ENCODE results near the gene ZKSCAN5.
"Not testable (repeated sequence)": the region's sequence is repeated elsewhere in the genome, so short reads cannot be mapped to it uniquely, and the experiment has no call there.

ZKSCAN5 gene

DNA sequence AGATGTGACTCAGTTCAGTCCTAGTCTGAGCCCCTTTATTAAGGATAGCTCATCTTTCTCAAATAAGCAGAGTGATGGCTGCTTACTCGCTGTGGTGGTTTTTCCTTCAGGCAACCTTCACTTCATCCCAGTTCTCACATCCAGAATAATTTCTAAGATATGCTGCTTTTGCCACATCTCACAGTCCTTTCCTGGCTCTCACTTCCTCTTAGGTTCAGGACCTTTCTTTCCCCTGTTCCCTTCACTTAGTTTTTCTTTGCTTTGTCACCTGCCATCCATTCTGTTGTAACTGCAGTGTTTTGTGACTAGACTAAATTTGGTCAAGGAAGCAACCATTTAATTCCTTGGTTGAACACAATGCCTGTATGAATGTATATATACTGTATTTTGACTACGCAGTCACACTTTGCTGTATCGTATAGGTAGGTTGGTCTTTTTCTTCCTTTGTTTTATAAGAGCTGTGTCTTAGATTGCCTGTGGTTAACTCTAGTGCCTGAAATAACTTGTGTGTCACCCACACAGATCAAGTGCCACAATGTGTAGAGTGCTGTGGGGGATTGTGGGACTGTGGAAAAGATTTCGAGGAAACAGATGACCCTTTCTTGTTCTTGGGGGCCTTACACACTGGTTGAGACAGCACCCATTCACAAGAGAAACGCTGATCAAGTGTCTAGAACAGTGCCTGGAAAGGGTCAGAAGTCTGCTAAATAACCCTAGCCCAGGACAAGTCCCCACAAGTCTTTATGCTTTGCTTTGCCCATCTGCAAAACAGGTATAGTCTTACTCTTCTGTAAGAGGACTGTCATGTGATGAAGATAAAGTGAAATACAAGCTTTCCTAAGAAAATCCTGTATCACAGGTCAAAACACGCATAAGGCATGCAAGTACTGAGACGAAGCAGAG, 56.6 kb downstream of the ZKSCAN5 start:
- DNase-seq (ENCODE audit: low read depth) = no peak
- H3K4me3 ChIP-seq (ENCODE audit: low read depth, low read length) = no peak overlapping the region
- TF ChIP-seq CTCF (IDR thresholded peaks at IDR 0.05; ENCODE audit: low read depth, low read length, missing control alignments) = no peak

- no peak overlapping the region for H3K4me3 ChIP-seq (ENCODE audit: low read depth, low read length)
- TF ChIP-seq CTCF (IDR thresholded peaks at IDR 0.05; ENCODE audit: low read depth, low read length, missing control alignments) = no peak
- no peak for DNase-seq (ENCODE audit: low read depth)
Measured at GRCh38 chr7:99561737-99562051, 57.2 kb downstream of the ZKSCAN5 start.

DNA sequence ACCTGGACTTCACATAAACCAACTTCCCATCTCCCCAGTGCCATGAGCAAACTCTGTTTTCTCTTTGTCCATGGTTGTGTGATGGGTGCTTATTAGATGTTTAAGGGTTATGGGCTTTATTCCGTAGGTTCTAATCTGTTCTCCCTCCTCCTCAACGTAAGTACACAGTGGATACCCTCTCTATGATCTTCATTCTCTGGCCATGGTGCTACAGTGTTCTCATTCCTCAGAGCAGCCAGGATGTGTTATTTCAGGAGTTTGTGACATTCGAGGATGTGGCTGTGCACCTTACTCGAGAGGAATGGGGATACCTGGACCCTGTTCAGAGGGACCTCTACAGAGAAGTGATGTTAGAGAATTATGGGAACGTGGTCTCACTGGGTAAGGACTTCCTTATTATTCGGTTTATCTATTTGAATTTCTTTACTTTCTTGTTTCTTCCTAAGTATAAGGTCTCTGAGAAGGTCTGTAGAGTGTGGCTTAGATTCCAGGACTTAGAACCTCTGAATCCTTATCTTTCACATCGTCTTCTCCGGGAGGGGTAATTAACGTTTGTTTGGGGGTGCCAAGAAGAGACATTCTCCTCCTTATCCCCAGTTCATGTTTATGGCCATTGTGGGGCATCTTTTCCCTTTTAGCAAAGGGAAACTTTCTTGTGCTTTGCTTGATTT, 57.8 kb downstream of the ZKSCAN5 start:
- DNase-seq (ENCODE audit: low read depth) = no peak
- no peak overlapping the region for H3K4me3 ChIP-seq (ENCODE audit: low read depth, low read length)
- no peak for TF ChIP-seq CTCF (IDR thresholded peaks at IDR 0.05; ENCODE audit: low read depth, low read length, missing control alignments)

DNA sequence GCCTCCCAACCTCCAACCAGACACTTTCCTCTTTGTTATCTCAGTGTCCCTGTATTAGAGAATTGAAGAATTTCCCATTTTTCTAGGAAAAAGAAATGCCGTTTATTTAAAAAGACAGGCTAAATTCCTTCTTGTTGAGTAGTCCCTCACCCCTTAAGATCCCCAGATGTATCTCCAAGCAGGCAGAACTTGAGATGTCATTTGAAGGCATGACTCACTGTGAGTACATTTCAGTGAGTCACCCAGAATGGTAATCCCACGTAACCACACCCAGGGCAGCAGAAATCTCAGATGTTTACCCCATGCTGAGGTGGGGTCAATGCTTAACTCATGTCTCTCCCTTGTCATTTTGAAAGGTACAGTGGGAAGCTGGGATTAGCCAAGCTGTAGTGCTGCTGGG, 58.4 kb downstream of the ZKSCAN5 start:
- no peak for DNase-seq (ENCODE audit: low read depth)

GRCh38 chr7:99563650-99564049, 59.2 kb downstream of the ZKSCAN5 start:
- no peak for DNase-seq (ENCODE audit: low read depth)
- no peak for TF ChIP-seq CTCF (IDR thresholded peaks at IDR 0.05; ENCODE audit: low read depth, low read length, missing control alignments)
- H3K4me3 ChIP-seq (ENCODE audit: low read depth, low read length) = no peak overlapping the region

More for the DNA sequence above, 58.4 kb downstream of the ZKSCAN5 start:
- H3K4me3 ChIP-seq (ENCODE audit: low read depth, low read length) = no peak overlapping the region
- TF ChIP-seq CTCF (IDR thresholded peaks at IDR 0.05; ENCODE audit: low read depth, low read length, missing control alignments) = no peak

- not testable (repeated sequence) for DNase-seq (ENCODE audit: low read depth); H3K4me3 ChIP-seq (ENCODE audit: low read depth, low read length)
Measured at GRCh38 chr7:99568770-99569169, 64.3 kb downstream of the ZKSCAN5 start.

GRCh38 chr7:99571768-99572167, 67.3 kb downstream of the ZKSCAN5 start:
- DNase-seq (ENCODE audit: low read depth) = no peak
- no peak overlapping the region for H3K4me3 ChIP-seq (ENCODE audit: low read depth, low read length)
- TF ChIP-seq CTCF (IDR thresholded peaks at IDR 0.05; ENCODE audit: low read depth, low read length, missing control alignments) = no peak
